NCI-H1092 treated with DMSO at 0.1 percent for 48 hours (cell line): ENCODE results near the gene MT1E.
"Not testable (repeated sequence)": the region's sequence is repeated elsewhere in the genome, so short reads cannot be mapped to it uniquely, and the experiment has no call there.

ENCODE experiments used
- DNase-seq: peaks from one replicate; lab custom pipeline; 2025; lab: John Stamatoyannopoulos, UW

MT1E gene

DNA sequence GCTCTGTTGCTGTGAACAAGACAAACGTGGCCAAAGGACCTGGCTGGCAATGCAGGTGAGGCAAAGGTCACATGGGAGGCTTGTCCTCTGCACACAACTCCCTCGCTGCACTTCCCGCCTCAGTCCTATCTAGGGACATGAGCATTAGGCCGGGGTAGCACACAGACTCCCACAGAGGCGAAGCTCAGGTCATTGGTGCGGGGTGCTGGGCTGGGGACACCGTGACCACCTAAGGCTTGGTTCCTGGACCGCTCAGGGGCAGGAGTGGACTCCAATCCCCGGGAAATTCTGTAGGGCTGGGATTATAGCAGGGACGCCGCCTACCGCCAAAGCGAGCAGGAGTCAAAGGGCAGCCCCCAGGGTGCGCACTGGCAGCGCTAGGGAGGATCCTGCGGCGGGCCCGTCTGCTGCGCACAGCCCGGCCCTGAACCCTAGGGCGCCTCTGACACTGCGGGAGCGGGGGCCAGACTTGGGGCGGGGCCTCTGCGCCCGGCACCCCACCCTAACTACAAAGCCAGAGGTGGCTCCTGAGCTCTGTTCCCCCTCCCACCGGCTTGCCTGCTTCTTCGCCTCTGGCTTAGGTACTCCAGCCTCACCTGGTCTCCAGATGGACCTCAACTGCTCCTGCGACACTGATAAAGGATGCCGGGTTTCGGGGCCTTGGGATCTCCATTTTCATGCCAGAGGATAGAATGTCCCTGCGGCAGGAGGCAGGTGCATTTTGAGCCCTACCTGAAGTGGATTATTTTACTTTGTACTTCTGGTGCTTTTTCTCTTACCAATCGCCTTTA, 22.3 kb downstream of the MT1E start:
- DNase-seq: no peak

DNA sequence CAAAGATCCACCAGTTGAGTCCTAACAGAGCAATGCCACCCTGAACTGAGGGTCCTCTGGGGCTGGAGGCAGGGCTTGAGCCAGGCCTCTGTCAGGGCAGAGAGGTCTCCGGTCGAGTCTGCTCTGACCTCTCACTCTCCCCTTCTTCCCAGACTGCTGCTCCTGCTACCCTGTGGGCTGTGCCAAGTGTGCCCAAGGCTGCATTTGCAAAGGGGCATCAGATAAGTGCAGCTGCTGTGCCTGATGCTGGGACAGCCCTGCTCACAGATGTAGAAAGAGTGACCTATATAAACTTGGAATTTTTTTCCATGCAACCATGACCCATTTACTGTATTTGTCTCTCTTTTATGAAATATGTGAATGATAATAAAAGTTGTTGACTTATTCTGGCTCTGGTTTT, 23.7 kb downstream of the MT1E start:
- no peak for DNase-seq

DNA sequence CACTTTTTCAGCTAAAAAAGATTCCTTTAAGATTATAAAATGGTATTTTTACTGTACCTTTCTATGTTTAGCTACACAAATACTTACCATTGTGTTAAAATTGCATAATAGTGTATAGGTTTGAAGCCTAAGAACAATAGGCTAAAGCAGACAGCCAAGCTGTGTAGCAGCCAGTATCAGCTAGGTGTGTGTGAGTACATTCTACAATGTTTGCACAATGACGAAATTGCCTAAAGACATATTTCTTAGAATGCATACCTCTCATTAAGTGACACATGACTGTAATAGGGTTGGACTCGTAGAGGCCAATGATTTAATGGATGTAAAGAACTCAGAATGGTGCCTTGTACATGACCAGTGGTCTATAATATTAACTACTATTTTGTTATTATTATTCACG, 24.2 kb downstream of the MT1E start:
- DNase-seq: no peak

DNA sequence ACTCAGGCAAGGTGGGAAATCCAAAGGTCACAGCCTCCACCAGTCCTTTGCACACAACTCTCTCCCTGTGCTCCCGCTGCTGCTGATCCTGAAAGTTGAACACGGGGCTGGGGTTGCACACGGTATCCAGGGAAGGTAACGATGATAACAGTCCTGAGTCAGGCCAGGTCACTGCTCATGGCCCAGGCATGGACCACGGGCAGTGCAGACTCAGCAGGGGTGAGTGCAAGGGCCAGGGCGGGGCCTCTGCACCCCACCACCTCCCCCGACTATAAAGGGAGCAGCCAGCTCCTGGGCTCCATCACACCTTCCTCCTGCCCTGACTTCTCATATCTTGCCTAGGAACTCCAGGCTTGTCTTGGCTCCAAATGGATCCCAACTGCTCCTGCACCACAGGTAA, 26.0 kb downstream of the MT1E start, which contains the start of gene MT1B:
Gene MT1B, plus strand, starts transcription at position 301 of the 400 bp plus-strand sequence. Its CDS starts 68 bp downstream, at position 369.
- DNase-seq: no peak

DNA sequence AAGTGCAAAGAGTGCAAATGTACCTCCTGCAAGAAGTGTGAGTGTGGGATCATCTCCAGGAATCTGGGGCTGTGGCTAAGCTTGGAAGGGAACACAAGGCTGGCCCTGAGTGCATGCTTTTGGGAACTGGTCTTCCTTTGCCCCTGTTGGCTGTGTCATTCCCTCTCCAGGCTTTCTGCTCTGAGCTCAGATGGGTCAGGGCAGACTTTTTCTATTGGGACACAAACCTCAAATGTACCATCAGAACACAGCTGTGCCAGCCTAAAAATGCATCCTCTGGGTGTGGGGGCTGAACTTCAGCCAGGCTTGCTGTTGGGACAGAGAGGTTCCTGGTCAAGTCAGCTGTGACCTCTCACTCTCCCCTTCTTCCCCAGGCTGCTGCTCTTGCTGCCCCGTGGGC, 27.0 kb downstream of the MT1E start:
- no peak for DNase-seq

DNA sequence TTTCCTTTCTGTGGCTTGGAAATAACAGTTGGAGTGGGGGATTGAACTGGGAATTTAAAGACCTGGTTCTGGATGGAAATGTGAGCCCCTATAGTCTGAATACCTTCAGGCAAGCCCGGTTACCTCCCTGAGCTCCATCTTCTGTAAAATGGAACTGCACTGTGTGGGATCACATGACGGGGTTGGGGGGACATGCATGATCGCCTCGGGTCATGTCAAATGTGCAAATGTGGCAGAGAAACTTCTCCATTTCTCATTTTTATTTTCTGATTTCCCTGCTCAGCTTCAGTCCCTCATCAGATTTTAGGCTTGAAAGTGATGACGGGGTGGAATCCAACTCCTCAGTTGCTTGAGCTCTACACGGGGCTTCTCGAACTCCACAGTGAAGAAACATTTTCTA, 27.6 kb downstream of the MT1E start:
- DNase-seq: no peak

DNA sequence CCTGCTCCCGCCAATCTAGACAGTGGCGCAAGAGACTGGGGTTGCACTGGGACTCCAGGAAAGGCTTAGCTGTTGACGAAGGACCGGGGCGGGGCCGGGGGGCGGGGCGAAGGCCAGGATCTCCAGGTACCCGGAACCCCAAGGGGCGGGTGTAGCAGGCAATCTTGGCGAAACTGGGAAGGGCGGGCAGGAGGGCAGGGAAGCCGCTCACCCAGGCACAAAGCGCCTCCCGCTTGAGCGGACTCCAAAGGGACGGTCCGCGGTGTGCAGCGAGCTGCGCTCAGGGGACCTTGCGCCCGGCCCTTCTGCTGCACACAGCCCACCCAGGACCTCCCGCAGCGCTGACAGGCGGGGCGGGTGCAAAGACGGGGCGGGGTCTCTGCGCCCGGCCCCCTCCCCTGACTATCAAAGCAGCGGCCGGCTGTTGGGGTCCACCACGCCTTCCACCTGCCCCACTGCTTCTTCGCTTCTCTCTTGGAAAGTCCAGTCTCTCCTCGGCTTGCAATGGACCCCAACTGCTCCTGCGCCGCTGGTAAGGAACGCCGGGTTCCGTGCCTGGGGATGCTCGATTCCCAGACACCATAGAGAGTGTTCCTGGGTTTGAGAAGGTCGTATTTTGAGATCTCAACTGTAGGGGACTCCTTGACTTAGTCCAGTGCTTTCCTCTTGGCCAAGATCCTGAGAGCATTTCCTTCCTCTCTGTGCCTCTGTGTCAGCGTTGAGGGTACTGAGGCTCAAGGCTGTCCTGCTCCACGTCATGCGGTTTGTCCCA, 32.2 kb downstream of the MT1E start, which contains the start of gene MT1F:
Gene MT1F, plus strand, starts transcription at position 405 of the 772 bp plus-strand sequence. Its CDS starts 100 bp downstream, at position 505.
- peak; percentile 3 for DNase-seq

DNA sequence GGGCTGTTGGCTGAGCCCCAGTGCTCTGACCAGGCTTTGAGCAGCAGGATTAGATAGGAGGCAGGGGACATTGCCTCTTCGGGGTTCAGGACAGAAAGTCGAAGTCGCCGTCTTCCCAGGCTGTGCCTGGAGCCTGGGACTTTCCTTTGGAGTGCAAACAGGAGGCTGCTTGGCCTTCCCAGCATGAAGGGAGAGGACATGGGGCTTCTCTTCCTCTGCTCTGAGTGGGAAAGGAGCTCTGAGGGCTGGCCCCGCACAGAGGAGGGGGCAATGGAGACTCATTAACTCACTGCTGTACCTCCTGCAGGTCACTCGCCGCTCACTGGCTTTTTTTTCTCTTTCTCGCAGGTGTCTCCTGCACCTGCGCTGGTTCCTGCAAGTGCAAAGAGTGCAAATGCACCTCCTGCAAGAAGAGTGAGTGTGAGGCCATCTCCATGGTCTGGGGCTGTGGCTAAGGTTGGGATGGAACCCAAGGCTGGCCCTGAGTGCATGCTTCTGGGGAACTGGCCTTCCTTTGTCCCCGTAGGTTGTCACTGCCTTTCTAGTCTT, 32.8 kb downstream of the MT1E start:
- no peak for DNase-seq

DNA sequence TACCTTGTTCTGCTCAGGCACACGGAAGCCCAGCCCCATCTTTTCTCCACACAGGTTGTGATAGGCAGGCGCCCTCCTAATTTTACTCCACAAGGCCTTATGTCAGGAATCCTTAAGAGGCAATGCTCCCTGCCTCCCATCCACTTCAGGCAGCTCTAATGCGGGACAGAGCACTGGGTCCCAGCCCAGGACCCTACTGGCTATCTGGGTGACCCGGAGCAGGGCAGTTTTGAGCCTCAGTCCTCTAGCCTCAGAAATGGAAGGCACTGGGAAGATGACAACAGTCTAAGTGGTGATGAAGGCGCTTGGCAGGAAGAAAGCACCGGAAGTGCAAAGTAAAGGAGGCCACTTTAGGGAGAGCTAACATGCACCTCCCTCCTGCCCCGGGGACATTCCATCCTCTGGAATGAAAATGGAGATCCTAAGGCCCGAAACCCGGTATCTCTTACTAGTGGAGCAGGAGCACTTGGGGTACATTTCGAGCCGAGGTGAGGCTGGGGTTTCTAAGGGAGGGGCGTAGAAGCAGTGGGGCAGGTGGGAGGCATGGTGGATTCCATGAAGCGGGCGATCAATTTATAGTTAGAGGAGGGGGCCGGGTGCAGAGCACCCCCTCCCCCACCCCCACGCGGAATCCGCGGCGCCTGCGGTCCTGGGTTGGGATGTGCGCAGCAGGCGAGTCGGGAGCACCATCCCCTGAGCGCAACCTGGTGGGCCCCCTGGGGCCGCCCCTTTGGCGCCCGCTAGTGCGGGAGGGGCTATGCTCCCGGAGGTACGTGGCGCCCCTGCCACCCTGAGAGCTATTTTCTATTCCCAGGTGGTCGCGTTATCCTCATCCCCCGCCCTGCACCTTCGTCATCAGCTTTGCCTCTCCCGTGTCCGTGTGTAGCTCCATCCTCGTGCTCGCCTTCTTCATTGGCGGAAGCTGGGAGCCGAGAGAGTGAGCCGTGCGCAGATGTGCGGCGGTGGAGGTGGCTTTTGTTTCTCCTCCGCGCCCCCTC, 37.1 kb downstream of the MT1E start:
- peak; percentile 1 for DNase-seq

DNA sequence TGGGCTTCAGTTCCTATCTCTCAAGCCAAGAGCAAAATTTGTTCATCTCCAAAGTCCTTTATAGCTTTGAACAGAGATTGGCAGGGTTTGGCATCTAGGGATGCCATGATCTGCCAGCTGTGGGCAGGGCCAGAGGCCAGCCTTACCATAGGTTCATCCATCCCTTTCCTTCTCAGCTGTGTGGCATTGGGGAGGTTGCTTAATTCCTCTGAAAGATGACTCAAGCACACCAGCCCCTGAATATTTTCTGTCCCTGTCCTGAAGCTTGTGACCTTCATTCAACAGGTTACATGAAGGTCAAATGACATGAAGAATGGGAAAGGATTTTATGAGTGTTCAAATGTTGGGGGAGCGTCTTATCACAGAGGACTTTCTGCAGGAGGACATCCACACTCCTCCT, 38.9 kb downstream of the MT1E start:
- no peak for DNase-seq

DNA sequence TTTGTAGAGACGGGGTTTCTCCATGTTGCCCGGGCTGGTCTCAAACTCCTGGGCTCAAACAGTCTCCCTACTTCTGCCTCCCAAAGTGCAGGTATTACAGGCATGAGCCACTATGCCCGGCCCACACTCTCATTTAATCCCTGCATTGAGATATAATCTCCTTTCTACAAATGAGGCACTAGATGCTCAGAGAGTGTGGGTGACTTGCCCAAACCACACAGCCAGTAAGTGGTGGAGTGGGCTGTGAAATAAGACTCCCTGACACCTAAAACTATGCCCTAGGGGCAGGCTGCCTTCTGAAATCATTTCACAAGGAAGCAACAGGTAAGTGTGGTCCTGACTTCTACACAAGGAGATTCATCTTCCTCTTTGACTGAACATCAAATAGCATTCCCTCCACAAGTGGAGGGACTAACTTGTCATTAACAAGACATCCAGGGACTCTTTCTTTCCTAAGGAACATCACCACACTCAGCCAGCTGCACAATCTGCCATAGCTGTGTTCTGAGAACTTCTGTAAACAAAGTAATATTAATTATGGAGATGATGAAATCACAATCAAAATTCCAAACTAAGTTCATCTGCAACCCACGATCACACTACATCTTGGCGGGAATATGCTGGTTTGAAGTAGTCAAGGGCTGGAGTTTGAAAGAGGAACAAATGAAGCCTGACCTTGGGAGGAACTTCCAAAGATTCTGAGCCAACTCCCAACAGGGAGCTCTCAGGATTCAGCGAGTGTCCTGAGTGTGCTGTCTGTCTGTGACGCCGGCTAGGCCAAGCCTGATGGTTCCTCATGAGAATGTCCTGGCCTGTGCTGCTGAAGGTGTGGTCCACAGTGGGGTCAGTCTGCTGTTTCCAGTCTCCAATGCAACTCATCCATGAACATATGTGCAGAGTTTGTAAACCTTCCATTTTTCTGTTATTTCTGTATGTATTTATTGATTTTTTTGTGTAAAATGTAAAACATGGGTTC, 40.0 kb downstream of the MT1E start:
- not testable (repeated sequence) for DNase-seq

DNA sequence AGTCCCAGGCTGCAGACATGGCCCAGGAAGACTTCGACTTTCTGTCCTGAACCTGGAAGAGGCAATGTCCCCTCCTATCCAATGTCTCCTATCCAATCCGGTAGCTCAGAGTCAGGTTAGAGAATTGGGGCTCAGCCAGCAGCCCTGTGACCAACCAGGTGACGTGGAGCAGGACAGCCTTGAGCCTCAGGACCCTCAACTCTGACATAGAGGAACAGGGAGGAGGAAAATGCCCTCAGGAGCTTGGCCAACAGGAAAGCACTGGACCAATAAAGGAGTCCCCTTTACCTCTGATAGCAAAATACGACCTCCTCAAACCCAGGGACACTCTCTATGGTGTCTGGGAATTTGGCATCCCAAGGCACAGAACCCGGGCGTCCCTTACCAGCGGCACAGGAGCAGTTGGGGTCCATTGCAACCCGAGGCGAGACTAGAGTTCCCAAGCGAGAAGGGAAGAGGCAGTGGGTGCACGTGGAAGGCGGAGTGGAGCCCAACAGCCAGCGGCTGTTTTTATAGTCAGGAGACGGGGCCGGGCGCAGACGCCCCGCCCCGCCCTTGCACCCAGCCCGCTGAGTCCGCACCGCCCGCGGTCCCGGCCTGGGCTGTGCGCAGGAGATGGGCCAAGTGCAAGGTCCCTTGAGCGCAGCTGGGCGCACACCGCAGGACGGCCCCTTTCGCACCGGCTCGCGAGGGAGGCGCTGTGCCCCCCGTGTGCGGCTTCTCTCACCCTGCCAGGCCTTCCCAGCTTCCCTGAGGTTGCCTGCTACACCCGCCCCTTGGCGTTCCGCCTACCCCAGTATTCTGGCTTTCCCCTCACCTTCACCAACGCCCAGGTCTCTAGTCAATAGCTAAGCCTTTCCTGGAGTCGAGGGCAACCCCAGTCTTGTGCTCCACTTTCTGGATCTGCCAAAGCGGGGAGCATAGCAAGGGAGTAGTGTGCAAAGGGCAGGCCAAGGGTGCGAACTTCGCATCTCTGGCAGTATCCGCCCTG, 42.3 kb downstream of the MT1E start, which contains the start of gene MT1G:
Gene MT1G, minus strand, starts transcription at position 485 of the 991 bp plus-strand sequence. Its CDS starts 72 bp downstream, at position 413.
- no peak for DNase-seq

DNA sequence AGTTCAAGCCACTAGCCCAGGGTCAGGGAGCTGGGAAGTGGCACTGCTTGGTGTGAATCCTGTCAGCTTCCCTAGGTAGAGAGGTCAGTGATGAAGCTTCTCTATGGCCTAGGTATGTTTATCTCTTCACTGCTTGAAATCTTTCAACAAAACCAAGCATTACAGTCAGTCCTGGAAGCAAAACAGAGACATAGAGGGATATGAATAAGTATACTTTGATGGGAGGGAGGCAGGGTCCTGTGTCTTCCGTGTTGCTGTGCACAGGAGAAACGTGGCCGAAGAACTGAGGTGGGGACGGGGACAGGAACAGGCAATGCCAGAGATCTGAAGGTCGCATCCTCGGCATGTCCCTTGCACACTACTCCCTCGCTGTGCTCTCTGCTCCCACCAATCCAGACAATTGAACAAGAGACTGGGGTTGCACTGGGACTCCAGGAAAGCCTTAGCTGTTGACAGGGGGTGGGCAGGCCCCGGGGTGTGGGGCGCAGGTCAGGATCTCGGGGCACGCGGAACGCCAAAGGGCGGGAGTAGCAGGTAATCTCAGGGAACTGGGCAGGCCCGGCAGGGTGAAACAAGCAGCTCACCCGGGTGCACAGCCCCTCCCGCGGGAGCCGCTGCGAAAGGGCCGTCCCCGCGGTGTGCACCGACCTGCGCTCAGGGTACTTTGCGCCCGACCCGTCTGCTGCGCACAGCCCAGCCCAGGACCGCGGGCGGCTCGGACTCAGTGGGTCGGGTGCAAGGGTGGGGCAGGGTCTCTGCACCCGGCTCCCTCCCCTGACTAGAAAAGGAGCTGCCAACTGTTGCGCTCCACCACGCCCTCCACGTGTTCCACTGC, 43.6 kb downstream of the MT1E start, which contains the start of gene MT1H:
Gene MT1H, plus strand, starts transcription at position 810 of the 835 bp plus-strand sequence. CDS start 71 bp downstream, outside the sequence.
- DNase-seq: no peak

DNA sequence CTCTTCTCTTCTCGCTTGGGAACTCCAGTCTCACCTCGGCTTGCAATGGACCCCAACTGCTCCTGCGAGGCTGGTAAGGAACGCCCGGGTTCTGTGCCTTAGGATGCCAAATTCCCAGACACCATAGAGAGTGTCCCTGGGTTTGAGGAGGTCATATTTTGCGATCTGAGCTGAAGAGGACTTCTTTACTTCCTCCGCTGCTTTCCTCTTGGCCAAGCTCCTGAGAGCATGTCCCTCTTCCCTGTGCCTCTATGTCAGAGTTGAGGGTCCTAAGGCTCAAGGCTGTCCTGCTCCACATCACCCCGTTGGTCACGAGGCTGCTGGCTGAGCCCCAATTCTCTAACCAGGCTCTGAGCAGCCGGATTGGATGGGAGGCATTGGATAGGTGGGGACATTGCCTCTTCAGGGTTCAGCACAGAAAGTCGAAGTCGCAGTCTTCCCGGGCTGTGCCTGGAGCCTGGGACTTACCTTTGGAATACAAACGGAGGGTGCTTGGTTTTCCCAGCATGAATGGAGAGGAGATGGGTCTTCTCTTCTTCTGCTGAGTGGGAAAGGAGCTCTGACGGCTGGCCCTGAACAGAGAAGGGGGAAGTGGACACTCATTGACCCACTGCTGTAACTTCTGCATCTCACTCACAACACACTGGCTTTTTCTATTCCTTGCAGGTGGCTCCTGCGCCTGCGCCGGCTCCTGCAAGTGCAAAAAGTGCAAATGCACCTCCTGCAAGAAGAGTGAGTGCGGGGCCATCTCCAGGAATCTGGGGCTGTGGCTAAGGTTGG, 44.4 kb downstream of the MT1E start:
- DNase-seq: no peak

DNA sequence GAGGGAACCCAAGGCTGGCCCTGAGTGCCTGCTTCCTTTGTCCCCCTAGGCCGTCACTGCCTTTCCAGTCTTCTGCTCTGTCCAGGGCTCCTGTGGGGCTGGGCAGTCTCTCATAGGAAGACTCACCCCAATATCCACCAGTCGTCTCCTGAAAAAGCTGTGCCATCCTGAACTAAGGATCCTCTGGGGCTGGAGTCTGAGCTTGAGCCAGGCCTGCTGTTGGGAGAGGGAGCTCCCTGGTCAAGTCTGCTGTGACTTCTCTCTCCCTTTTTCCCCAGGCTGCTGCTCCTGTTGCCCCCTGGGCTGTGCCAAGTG, 45.0 kb downstream of the MT1E start:
- no peak for DNase-seq

DNA sequence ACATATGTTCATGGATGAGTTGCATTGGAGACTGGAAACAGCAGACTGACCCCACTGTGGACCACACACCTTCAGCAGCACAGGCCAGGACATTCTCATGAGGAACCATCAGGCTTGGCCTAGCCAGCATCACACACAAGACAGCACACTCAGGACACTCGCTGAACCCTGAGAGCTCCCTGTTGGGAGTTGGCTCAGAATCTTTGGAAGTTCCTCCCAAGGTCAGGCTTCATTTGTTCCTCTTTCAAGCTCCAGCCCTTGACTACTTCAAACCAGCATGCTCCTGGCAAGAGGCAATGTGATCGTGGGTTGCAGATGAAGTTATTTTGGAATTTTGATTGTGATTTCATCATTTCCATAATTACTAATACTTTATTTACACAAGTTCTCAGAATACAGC, 46.1 kb downstream of the MT1E start:
- DNase-seq: not testable (repeated sequence)

DNA sequence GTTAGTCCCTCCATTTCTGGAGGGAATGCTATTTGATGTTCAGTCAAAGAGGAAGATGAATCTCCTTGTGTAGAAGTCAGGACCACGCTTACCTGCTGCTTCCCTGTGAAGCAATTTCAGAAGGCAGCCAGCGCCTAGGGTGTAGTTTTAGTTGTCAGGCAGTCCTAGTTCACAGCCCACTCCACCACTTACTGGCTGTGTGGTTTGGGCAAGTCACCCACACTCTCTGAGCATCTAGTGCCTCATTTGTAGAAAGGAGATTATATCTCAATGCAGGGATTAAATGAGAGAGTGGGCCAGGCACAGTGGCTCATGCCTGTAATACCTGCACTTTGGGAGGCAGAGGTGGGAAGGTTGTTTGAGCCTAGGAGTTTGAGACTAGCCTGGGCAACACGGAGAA, 46.6 kb downstream of the MT1E start:
- DNase-seq: not testable (repeated sequence)
